Left lung (tissue), 10 donors: ENCODE data around the gene FCHSD2. TPM values are rescaled to one million over a fixed set of nuclear protein-coding genes. Genes with fewer than 3 reads are reported as not detected.

Experiments
- ATAC-seq: fragments of 200-7000 bp; cut with Tn5 transposase; one replicate; pipeline ENCODE4 v1.9.1; 2020; ENCODE audit warnings: moderate library complexity
- DNase-seq, 4 donors: peaks; one replicate each; pipeline ENCODE4 v3.0.0-alpha.2; 2013 to 2020
- H3K27ac ChIP-seq, 2 donors: fragments of 200-600 bp; sonication (generic) in 1 of 2; one replicate each; pipeline versions ENCODE4 v1.5.0 to v1.8.0; 2020 to 2021
- H3K27me3 ChIP-seq, 2 donors: fragments of 200-600 bp; sonication (generic) in 1 of 2; one replicate each; pipeline versions ENCODE4 v1.5.0 to v1.8.0; 2020 to 2021
- H3K36me3 ChIP-seq, 2 donors: fragments of 200-600 bp; sonication (generic) in 1 of 2; one replicate each; pipeline versions ENCODE4 v1.5.0 to v1.8.0; 2020 to 2021
- H3K4me1 ChIP-seq, 2 donors: fragments of 200-600 bp; one replicate each; pipeline ENCODE4 v1.8.0; 2021
- H3K4me3 ChIP-seq, 2 donors: fragments of 200-600 bp; sonication (generic) in 1 of 2; one replicate each; pipeline versions ENCODE4 v1.5.0 to v1.8.0; 2020 to 2021; ENCODE audit warnings: mild to moderate bottlenecking in 1 of 2
- H3K9me3 ChIP-seq, 2 donors: fragments of 200-600 bp; sonication (generic) in 1 of 2; one replicate each; pipeline versions ENCODE4 v1.5.0 to v1.8.0; 2020 to 2021
- CTCF ChIP-seq, 2 donors: fragments of 200-600 bp; sonication (generic) in 1 of 2; IDR thresholded peaks; one replicate each; pipeline versions ENCODE4 v1.5.0 to v1.8.0; 2021; ENCODE audit warnings: antibody characterized with exemption in 2 of 2
- intact Hi-C, 2 donors: fragments of 100-400 bp; cut with DNase I; formaldehyde crosslinking; loops; one replicate each; pipeline versions ENCODE4 v1.11.2 to v1.14.2; 2022
- polyA plus RNA-seq, 6 donors: library from polyadenylated mRNA; unstranded; fragments of 120-200 nt; gene quantifications; one replicate each; pipeline ENCODE4 v1.2.1, GENCODE V29; 2013; ENCODE audit not compliant: insufficient read length in 6 of 6
- total RNA-seq, 2 donors: library from RNA; stranded (reverse); fragmentation: NEBNext Ultra II Directional; extraction: Animal tissue kit (Norgen Biotek cat#: 25700); gene quantifications; one replicate each; pipeline ENCODE4 v1.2.1, GENCODE V29; 2021
- donor health status: DM: no; HTN: yes; CAD: no.
- donor health status: DM: no; HTN: no; CAD: no.

The FCHSD2 gene
- total and polyA plus RNA-seq, 8 donors, result 46.2 to 58.2 (median 48.5) TPM

GRCh38 chr11:72823105-72823804 lies 318.9 kb downstream of the FCHSD2 start:
- no peaks in the 10 kb centered on the region for H3K9me3 ChIP-seq
- H3K27me3 ChIP-seq, result no peaks in the 10 kb centered on the region
- H3K36me3 ChIP-seq, result peaks cover 0 to 91% of the 10 kb centered on the region in 2 donors
- peaks cover 5 to 31% of the 10 kb centered on the region in 2 donors for H3K4me1 ChIP-seq
- intact Hi-C loops, result no loop called here
- H3K4me3 ChIP-seq, result no peak overlapping the region
- no peak for TF ChIP-seq CTCF (IDR thresholded peaks at IDR 0.05)
- peak overlapping the region in 1 of 2 donors; percentile 53 for H3K27ac ChIP-seq
- ATAC-seq (no peak), DNase-seq (no peak)

GRCh38 chr11:72821920-72822799 lies 320.0 kb downstream of the FCHSD2 start:
- intact Hi-C loops, result no loop called here
- H3K9me3 ChIP-seq, result no peaks in the 10 kb centered on the region
- H3K27ac ChIP-seq, result peak overlapping the region in 1 of 2 donors; percentile 53
- DNase-seq, result peak; percentile 84 to 96 (median 91)
- peak overlapping the region; percentile 33 to 41 for H3K4me3 ChIP-seq
- ATAC-seq, result peak; percentile 86
- H3K36me3 ChIP-seq, result peaks cover 0 to 98% of the 10 kb centered on the region in 2 donors
- no peaks in the 10 kb centered on the region for H3K27me3 ChIP-seq
- peaks cover 5 to 29% of the 10 kb centered on the region in 2 donors for H3K4me1 ChIP-seq
- peak; percentile 11 to 26 for TF ChIP-seq CTCF (IDR thresholded peaks at IDR 0.05)

- DNase-seq, result peak in 1 of 4 donors; percentile 82
- intact Hi-C loops, result no loop called here
- no peaks in the 10 kb centered on the region for H3K27me3 ChIP-seq
- peaks cover 5 to 31% of the 10 kb centered on the region in 2 donors for H3K4me1 ChIP-seq
- peak; percentile 51 for ATAC-seq
- H3K36me3 ChIP-seq, result peaks cover 0 to 90% of the 10 kb centered on the region in 2 donors
- peak overlapping the region; percentile 33 to 41 for H3K4me3 ChIP-seq
- no peak for TF ChIP-seq CTCF (IDR thresholded peaks at IDR 0.05)
- H3K9me3 ChIP-seq, result no peaks in the 10 kb centered on the region
- peak overlapping the region in 1 of 2 donors; percentile 53 for H3K27ac ChIP-seq
These were observed 320.7 kb downstream of the FCHSD2 start for GRCh38 chr11:72821221-72821919.

GRCh38 chr11:72820439-72821139 lies 321.5 kb downstream of the FCHSD2 start:
- DNase-seq, result no peak
- no peak for TF ChIP-seq CTCF (IDR thresholded peaks at IDR 0.05)
- no peak overlapping the region for H3K27ac ChIP-seq
- H3K4me3 ChIP-seq, result no peak overlapping the region
- peaks cover 9 to 39% of the 10 kb centered on the region in 2 donors for H3K4me1 ChIP-seq
- H3K36me3 ChIP-seq, result peaks cover 0 to 82% of the 10 kb centered on the region in 2 donors
- intact Hi-C loops, result no loop called here
- no peaks in the 10 kb centered on the region for H3K9me3 ChIP-seq
- ATAC-seq, result no peak
- H3K27me3 ChIP-seq, result no peaks in the 10 kb centered on the region
